SU-DHL-6 (cell line): Measurements from ENCODE around the gene TMEM33.

Experiments
- H2AFZ ChIP-seq: fragments of 200-600 bp; sonication (generic); 2 replicates; pipeline ENCODE4 v1.6.1; 2014; ENCODE audit warnings: low read depth, mild to moderate bottlenecking, moderate library complexity, mixed read lengths, antibody characterized with exemption, low read length; ENCODE audit not compliant: severe bottlenecking
- H3F3A ChIP-seq: fragments of 200-600 bp; shearing (Covaris generic); 2 replicates; pipeline ENCODE4 v1.6.0; 2016; ENCODE audit warnings: antibody characterized with exemption, mild to moderate bottlenecking; ENCODE audit not compliant: insufficient read depth
- H3K27ac ChIP-seq: fragments of 200-600 bp; sonication (generic); 2 replicates; pipeline ENCODE4 v1.5.1; 2016; ENCODE audit warnings: low read depth, mild to moderate bottlenecking, low read length, moderate library complexity, mixed read lengths
- H3K27me3 ChIP-seq: fragments of 200-600 bp; sonication (generic), shearing (Covaris generic); 2 replicates; pipeline ENCODE4 v1.6.0; 2014; ENCODE audit warnings: mild to moderate bottlenecking, low read length
- H3K36me3 ChIP-seq: fragments of 200-600 bp; sonication (generic); 2 replicates; pipeline ENCODE4 v1.6.1; 2014; ENCODE audit warnings: mild to moderate bottlenecking, low read length, mixed read lengths
- H3K4me2 ChIP-seq: fragments of 300-600, 200-600 bp; shearing (Covaris generic), sonication (generic); 2 replicates; pipeline ENCODE4 v1.6.0; 2014; ENCODE audit warnings: low read length, low read depth, mild to moderate bottlenecking; ENCODE audit not compliant: poor library complexity, severe bottlenecking
- H3K4me3 ChIP-seq: fragments of 200-600 bp; sonication (generic); 2 replicates; pipeline ENCODE4 v1.5.1; 2014; ENCODE audit warnings: antibody characterized with exemption, low read length, mild to moderate bottlenecking, mixed read lengths; ENCODE audit not compliant: insufficient read depth, poor library complexity, severe bottlenecking
- H3K79me2 ChIP-seq: fragments of 200-600 bp; sonication (generic); 2 replicates; pipeline ENCODE4 v1.6.1; 2014; ENCODE audit warnings: mild to moderate bottlenecking, low read length, moderate library complexity; ENCODE audit not compliant: insufficient read depth
- H3K9ac ChIP-seq: fragments of 200-600 bp; sonication (generic); 2 replicates; pipeline ENCODE4 v1.7.0; 2014; ENCODE audit warnings: mild to moderate bottlenecking, low read length
- H3K9me2 ChIP-seq: fragments of 200-600 bp; sonication (generic); replicated peaks from 2 replicates; pipeline ENCODE4 v1.6.1; 2014; ENCODE audit warnings: low read length; ENCODE audit not compliant: insufficient read depth
- H3K9me3 ChIP-seq: fragments of 200-600 bp; sonication (generic); 2 replicates; pipeline ENCODE4 v1.6.1; 2014; ENCODE audit warnings: low read length, mixed read lengths; ENCODE audit not compliant: insufficient read depth
- H4K20me1 ChIP-seq: fragments of 200-600 bp; sonication (generic); 2 replicates; pipeline ENCODE4 v1.6.1; 2014; ENCODE audit warnings: low read depth, mild to moderate bottlenecking, antibody characterized with exemption, low read length, moderate library complexity, mixed read lengths
- CTCF ChIP-seq: fragments of 200-600 bp; sonication (generic); IDR thresholded peaks from one replicate; pipeline ENCODE4 v1.5.1; 2017; ENCODE audit warnings: antibody characterized with exemption, mild to moderate bottlenecking, low read length, moderate library complexity; ENCODE audit not compliant: insufficient read depth, poor library complexity, severe bottlenecking
- EZH2phosphoT487 ChIP-seq: fragments of 200-600 bp; sonication (generic), shearing (Covaris generic); conservative IDR thresholded peaks from 2 replicates; pipeline ENCODE4 v1.6.1; 2018; ENCODE audit warnings: mild to moderate bottlenecking, antibody characterized with exemption, low read length, moderate library complexity, mixed read lengths

The TMEM33 gene

GRCh38 chr4:41921476-41921875, 13.8 kb upstream of the TMEM33 start:
- peaks cover 8% of the 10 kb centered on the region; the same call in 1 of the 2 replicates for H3K9me3 ChIP-seq
- H3K9me2 ChIP-seq: no peaks in the 10 kb centered on the region
- no peaks in the 10 kb centered on the region for H3F3A ChIP-seq
- H2AFZ ChIP-seq: no peak overlapping the region
- no peaks in the 10 kb centered on the region for H3K36me3 ChIP-seq
- no peak overlapping the region for H3K4me3 ChIP-seq
- TF ChIP-seq EZH2phosphoT487 (no peak), CTCF (no peak)
- no peak overlapping the region for H3K9ac ChIP-seq
- H3K27me3 ChIP-seq: no peaks in the 10 kb centered on the region
- no peak overlapping the region for H3K27ac ChIP-seq
- H3K4me2 ChIP-seq: no peak overlapping the region
- H3K79me2 ChIP-seq: no peaks in the 10 kb centered on the region
- H4K20me1 ChIP-seq: no peaks in the 10 kb centered on the region

DNA sequence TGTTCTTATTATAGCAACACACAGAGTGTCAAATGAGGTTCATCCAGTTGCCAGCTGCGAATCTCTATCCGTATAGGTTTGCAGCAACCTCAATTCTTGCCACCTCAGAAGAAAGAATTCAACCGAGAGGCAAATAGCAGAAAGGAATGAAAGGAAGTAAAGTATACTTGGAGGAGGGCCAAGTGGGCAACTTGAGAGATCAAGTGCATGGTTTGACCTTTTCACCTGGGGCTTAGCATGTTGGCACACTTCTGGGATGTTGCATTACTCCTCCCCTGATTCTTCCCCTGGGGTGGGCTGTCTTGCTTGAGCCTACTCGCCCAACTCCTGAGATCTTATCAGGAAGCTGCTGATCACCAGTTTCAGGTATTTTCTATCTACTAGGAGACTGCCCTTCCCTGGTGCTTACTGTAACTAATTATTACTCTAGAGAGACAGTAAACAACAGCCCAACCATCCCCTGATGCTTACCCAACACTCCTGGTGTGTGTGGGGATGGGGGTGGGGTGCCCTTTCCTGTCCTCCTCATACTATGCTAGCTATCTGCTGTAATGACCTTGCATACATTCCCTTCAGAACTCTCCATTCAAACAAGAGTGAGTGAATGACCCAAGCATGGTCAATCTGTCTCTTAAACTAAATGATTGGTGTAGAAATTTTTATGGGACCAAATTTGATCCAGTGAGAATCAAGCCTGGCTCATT, 7.3 kb upstream of the TMEM33 start:
- Histone ChIP-seq H3K27me3 (no peaks in the 10 kb centered on the region), H3K79me2 (no peaks in the 10 kb centered on the region), H3K36me3 (no peaks in the 10 kb centered on the region), H3F3A (no peaks in the 10 kb centered on the region), H3K9me2 (no peaks in the 10 kb centered on the region), H3K9me3 (no peaks in the 10 kb centered on the region), H4K20me1 (no peaks in the 10 kb centered on the region), H3K27ac (no peak overlapping the region), H3K4me2 (no peak overlapping the region), H2AFZ (no peak overlapping the region), H3K9ac (no peak overlapping the region), H3K4me3 (no peak overlapping the region)
- no peak for TF ChIP-seq CTCF
- no peak for TF ChIP-seq EZH2phosphoT487

- no peaks in the 10 kb centered on the region for H3K27me3 ChIP-seq
- H3K9ac ChIP-seq: no peak overlapping the region
- H3K9me3 ChIP-seq: no peaks in the 10 kb centered on the region
- no peak overlapping the region for H3K27ac ChIP-seq
- no peak overlapping the region for H2AFZ ChIP-seq
- no peak overlapping the region for H3K4me3 ChIP-seq
- no peaks in the 10 kb centered on the region for H3F3A ChIP-seq
- peaks cover 3% of the 10 kb centered on the region for H3K79me2 ChIP-seq
- H3K9me2 ChIP-seq: no peaks in the 10 kb centered on the region
- no peaks in the 10 kb centered on the region for H4K20me1 ChIP-seq
- no peaks in the 10 kb centered on the region for H3K36me3 ChIP-seq
- no peak for TF ChIP-seq EZH2phosphoT487
- TF ChIP-seq CTCF: no peak
- H3K4me2 ChIP-seq: no peak overlapping the region
Observed at GRCh38 chr4:41930139-41930831, 4.9 kb upstream of the TMEM33 start.
